Activated CD8-positive, alpha-beta T cell treated with anti-CD3 and anti-CD28 coated beads, Interleukin-2, amount 10 ng/mL, durations not matched to agents 7 days and 5 days (primary cell): Measurements from ENCODE around the gene TSPAN9. TPM values are rescaled to one million over a fixed set of nuclear protein-coding genes. Genes with fewer than 3 reads are reported as not detected.
A peak's percentile ranks its signal among the peaks of the same experiment; 100 is the strongest.

Experiments used
- ATAC-seq: fragments of 150-1000 bp; cut with Tn5 transposase; one replicate; pipeline ENCODE4 v1.10.0; 2021; ENCODE audit warnings: moderate library complexity
- CTCF ChIA-PET: fragments of 350-600 bp; sonication (Branson Sonifier 250); formaldehyde crosslinking; loops from one replicate; lab custom pipeline; 2021; ENCODE audit warnings: antibody characterized with exemption; lab: Charles Lee
- POLR2A ChIA-PET: fragments of 350-600 bp; sonication (Branson Sonifier 250); formaldehyde crosslinking; loops from one replicate; lab custom pipeline; 2021; ENCODE audit warnings: antibody characterized with exemption; lab: Charles Lee
- DNase-seq: peaks from one replicate; pipeline ENCODE4 v3.0.0-alpha.2; 2020
- H3K27ac Mint-ChIP-seq: one replicate; pipeline ENCODE4 v1.8.0; 2021; ENCODE audit warnings: mild to moderate bottlenecking, mixed read lengths
- H3K27me3 Mint-ChIP-seq: one replicate; pipeline ENCODE4 v1.8.0; 2021; ENCODE audit warnings: low read depth, mixed read lengths
- H3K36me3 Mint-ChIP-seq: one replicate; pipeline ENCODE4 v1.8.0; 2021; ENCODE audit warnings: low read depth, mixed read lengths
- H3K4me1 Mint-ChIP-seq: one replicate; pipeline ENCODE4 v1.8.0; 2021; ENCODE audit warnings: low read depth, mixed read lengths
- H3K4me3 Mint-ChIP-seq: one replicate; pipeline ENCODE4 v1.8.0; 2021; ENCODE audit warnings: mild to moderate bottlenecking, mixed read lengths
- H3K9me3 Mint-ChIP-seq: one replicate; pipeline ENCODE4 v1.8.0; 2022; ENCODE audit warnings: mixed read lengths; ENCODE audit not compliant: insufficient read depth
- total RNA-seq, 2 experiments: library from RNA; stranded (reverse); gene quantifications; one replicate each; pipeline ENCODE4 v1.2.3, GENCODE V29; 2021

TSPAN9 gene
- total RNA-seq, 2 experiments from 2014 or later: not detected

DNA sequence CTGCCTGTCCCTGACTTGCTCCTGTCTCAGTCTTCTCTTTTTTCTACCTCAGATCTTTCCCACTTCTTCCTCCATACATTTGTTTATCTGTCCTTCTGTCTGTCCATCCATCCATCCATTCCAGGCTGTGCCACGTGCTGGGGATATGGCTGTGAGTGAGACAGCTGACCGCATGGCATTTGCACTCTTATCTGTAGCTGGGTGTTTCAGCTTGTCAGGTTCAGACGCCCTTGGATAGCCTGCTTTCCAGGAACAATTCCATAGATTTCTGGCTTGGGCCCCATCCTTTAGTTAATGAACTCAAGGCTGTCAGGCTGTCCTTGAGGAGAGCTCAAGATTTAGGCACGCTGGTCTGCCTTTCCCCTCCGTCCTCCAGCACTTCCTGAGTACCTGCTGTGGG is 116.6 kb downstream of the TSPAN9 start:
- Mint-ChIP-seq H3K36me3 (no peaks in the 10 kb centered on the region), H3K27me3 (peaks cover 21% of the 10 kb centered on the region), H3K9me3 (no peaks in the 10 kb centered on the region), H3K4me3 (no peak overlapping the region), H3K27ac (no peak overlapping the region), H3K4me1 (no peaks in the 10 kb centered on the region)
- DNase-seq: no peak
- POLR2A ChIA-PET: no interaction called here
- ATAC-seq: no peak
- CTCF ChIA-PET: interaction anchor here (1.2 kb wide), 1 partner anchor 82 kb away, joined by 3 read pairs; no protein-coding TSS in a partner anchor

GRCh38 chr12:3195337-3195736 is 118.2 kb downstream of the TSPAN9 start:
- ATAC-seq (no peak), DNase-seq (no peak)
- ChIA-PET POLR2A (no interaction called here), CTCF (interaction anchor here (1.4 kb wide), 1 partner anchor 80 kb away, joined by 4 read pairs; no protein-coding TSS in a partner anchor)
- Mint-ChIP-seq H3K27me3 (peaks cover 29% of the 10 kb centered on the region), H3K9me3 (no peaks in the 10 kb centered on the region), H3K27ac (no peak overlapping the region), H3K36me3 (no peaks in the 10 kb centered on the region), H3K4me1 (peaks cover 4% of the 10 kb centered on the region), H3K4me3 (no peak overlapping the region)

GRCh38 chr12:3195859-3196483 is 118.8 kb downstream of the TSPAN9 start:
- no peak overlapping the region for H3K4me3 Mint-ChIP-seq
- ATAC-seq (no peak), DNase-seq (no peak)
- no peaks in the 10 kb centered on the region for H3K36me3 Mint-ChIP-seq
- H3K27me3 Mint-ChIP-seq: peaks cover 30% of the 10 kb centered on the region
- ChIA-PET POLR2A (no interaction called here), CTCF (interaction anchor here (1.4 kb wide), 1 partner anchor 80 kb away, joined by 4 read pairs; no protein-coding TSS in a partner anchor)
- peaks cover 4% of the 10 kb centered on the region for H3K4me1 Mint-ChIP-seq
- no peaks in the 10 kb centered on the region for H3K9me3 Mint-ChIP-seq
- H3K27ac Mint-ChIP-seq: no peak overlapping the region

DNA sequence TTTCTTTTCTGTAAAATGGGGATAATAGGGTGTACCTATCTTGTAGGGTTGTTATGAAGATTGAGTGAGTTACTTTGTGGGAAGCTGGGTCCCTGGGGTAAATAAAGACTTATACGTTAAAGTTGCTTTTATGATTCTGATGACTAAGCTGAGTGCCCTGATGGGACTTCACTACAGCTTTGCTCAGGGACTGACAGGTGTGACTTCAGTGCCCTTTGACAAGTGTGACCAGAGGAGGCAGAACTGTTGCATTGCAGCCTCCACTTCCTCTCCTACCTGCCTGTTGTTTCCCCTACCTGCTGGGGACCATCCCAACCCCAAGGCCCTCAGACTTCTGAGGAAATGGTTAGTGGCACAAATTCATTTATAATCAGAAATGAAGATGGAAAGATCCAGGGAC is 119.3 kb downstream of the TSPAN9 start:
- DNase-seq: no peak
- peaks cover 34% of the 10 kb centered on the region for H3K27me3 Mint-ChIP-seq
- no peak overlapping the region for H3K27ac Mint-ChIP-seq
- ChIA-PET CTCF (interaction anchor here (0.8 to 1.4 kb wide), 2 partner anchors 79 to 104 kb away, joined by 3 to 4 read pairs; no protein-coding TSS in a partner anchor), POLR2A (no interaction called here)
- peaks cover 4% of the 10 kb centered on the region for H3K4me1 Mint-ChIP-seq
- no peaks in the 10 kb centered on the region for H3K9me3 Mint-ChIP-seq
- no peak overlapping the region for H3K4me3 Mint-ChIP-seq
- ATAC-seq: no peak
- H3K36me3 Mint-ChIP-seq: no peaks in the 10 kb centered on the region

- Mint-ChIP-seq H3K27ac (no peak overlapping the region), H3K27me3 (peaks cover 38% of the 10 kb centered on the region), H3K9me3 (no peaks in the 10 kb centered on the region), H3K4me3 (no peak overlapping the region), H3K4me1 (peaks cover 4% of the 10 kb centered on the region), H3K36me3 (no peaks in the 10 kb centered on the region)
- ATAC-seq (no peak), DNase-seq (no peak)
- POLR2A ChIA-PET: no interaction called here
- CTCF ChIA-PET: interaction anchor here (0.7 to 0.8 kb wide), 2 partner anchors 78 to 103 kb away, joined by 3 read pairs; no protein-coding TSS in a partner anchor
These were observed 120.1 kb downstream of the TSPAN9 start for GRCh38 chr12:3197131-3197818.

GRCh38 chr12:3199551-3200031 is 122.4 kb downstream of the TSPAN9 start:
- H3K4me3 Mint-ChIP-seq: no peak overlapping the region
- no peak overlapping the region for H3K27ac Mint-ChIP-seq
- no peaks in the 10 kb centered on the region for H3K9me3 Mint-ChIP-seq
- CTCF ChIA-PET: no interaction called here
- POLR2A ChIA-PET: no interaction called here
- peaks cover 47% of the 10 kb centered on the region for H3K27me3 Mint-ChIP-seq
- H3K36me3 Mint-ChIP-seq: no peaks in the 10 kb centered on the region
- DNase-seq (no peak), ATAC-seq (peak; percentile 13)
- peaks cover 4% of the 10 kb centered on the region for H3K4me1 Mint-ChIP-seq

DNA sequence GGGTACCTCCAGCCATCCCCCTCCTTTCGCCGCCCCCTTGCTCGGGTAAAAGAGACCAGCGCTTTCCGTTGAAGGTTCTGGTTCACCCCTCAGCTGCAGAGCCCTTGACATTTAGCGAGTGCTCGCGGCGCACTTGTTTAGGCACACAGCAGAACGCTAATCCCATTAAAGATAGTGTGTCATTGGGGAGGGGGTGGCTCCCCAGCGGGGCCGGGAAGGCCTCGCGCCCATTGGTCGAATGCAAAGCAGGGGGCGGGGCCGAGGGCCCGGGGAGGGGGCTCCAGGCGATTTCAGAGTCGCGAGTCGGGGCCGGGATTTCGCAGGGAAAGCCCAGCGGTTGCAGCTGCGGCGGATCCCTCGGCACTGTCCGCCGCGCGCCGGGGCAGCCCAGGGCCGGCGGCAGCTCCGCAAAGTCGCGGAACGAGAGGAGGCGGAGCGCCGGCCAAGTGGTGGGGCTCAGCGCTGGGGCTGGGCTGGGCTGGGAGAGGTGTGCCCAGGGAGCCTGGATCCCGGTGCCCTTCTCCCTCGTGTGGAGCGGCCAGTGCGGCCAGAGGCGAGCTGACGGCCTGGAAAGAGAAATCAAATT is 122.9 kb downstream of the TSPAN9 start:
- peaks cover 45% of the 10 kb centered on the region for H3K27me3 Mint-ChIP-seq
- ATAC-seq (peak; percentile 35), DNase-seq (no peak)
- H3K4me1 Mint-ChIP-seq: peaks cover 4% of the 10 kb centered on the region
- CTCF ChIA-PET: no interaction called here
- POLR2A ChIA-PET: no interaction called here
- H3K9me3 Mint-ChIP-seq: no peaks in the 10 kb centered on the region
- H3K27ac Mint-ChIP-seq: no peak overlapping the region
- H3K36me3 Mint-ChIP-seq: no peaks in the 10 kb centered on the region
- H3K4me3 Mint-ChIP-seq: no peak overlapping the region

GRCh38 chr12:3200814-3201233 is 123.6 kb downstream of the TSPAN9 start:
- Mint-ChIP-seq H3K4me3 (no peak overlapping the region), H3K27me3 (peaks cover 43% of the 10 kb centered on the region), H3K9me3 (no peaks in the 10 kb centered on the region), H3K4me1 (peaks cover 4% of the 10 kb centered on the region), H3K36me3 (no peaks in the 10 kb centered on the region), H3K27ac (no peak overlapping the region)
- ATAC-seq (no peak), DNase-seq (no peak)
- CTCF ChIA-PET: interaction anchor here (1.0 kb wide), 2 partner anchors 34 to 100 kb away, joined by 3 read pairs; no protein-coding TSS in a partner anchor
- POLR2A ChIA-PET: no interaction called here

- H3K36me3 Mint-ChIP-seq: no peaks in the 10 kb centered on the region
- H3K27me3 Mint-ChIP-seq: peaks cover 39% of the 10 kb centered on the region
- H3K4me3 Mint-ChIP-seq: no peak overlapping the region
- H3K27ac Mint-ChIP-seq: no peak overlapping the region
- DNase-seq (no peak), ATAC-seq (no peak)
- H3K9me3 Mint-ChIP-seq: no peaks in the 10 kb centered on the region
- ChIA-PET POLR2A (no interaction called here), CTCF (interaction anchor here (1.0 to 1.9 kb wide), 4 partner anchors 22 to 99 kb away, joined by 3 to 6 read pairs (median 4); no protein-coding TSS in a partner anchor)
- peaks cover 4% of the 10 kb centered on the region for H3K4me1 Mint-ChIP-seq
These were observed 124.3 kb downstream of the TSPAN9 start for GRCh38 chr12:3201339-3202051.

GRCh38 chr12:3202096-3202495 is 124.9 kb downstream of the TSPAN9 start:
- no peak overlapping the region for H3K4me3 Mint-ChIP-seq
- no peaks in the 10 kb centered on the region for H3K36me3 Mint-ChIP-seq
- POLR2A ChIA-PET: no interaction called here
- no peaks in the 10 kb centered on the region for H3K9me3 Mint-ChIP-seq
- CTCF ChIA-PET: interaction anchor here (1.0 to 1.9 kb wide), 6 partner anchors 9 to 129 kb away, joined by 3 to 6 read pairs (median 4); no protein-coding TSS in a partner anchor
- DNase-seq (no peak), ATAC-seq (no peak)
- no peak overlapping the region for H3K27ac Mint-ChIP-seq
- H3K4me1 Mint-ChIP-seq: peaks cover 4% of the 10 kb centered on the region
- H3K27me3 Mint-ChIP-seq: peaks cover 37% of the 10 kb centered on the region

GRCh38 chr12:3202734-3203446 is 125.7 kb downstream of the TSPAN9 start:
- Mint-ChIP-seq H3K4me1 (peaks cover 4% of the 10 kb centered on the region), H3K9me3 (no peaks in the 10 kb centered on the region), H3K27ac (no peak overlapping the region), H3K27me3 (peaks cover 37% of the 10 kb centered on the region), H3K4me3 (no peak overlapping the region), H3K36me3 (no peaks in the 10 kb centered on the region)
- CTCF ChIA-PET: interaction anchor here (1.2 to 1.9 kb wide), 5 partner anchors 10 to 129 kb away, joined by 3 to 6 read pairs (median 4); no protein-coding TSS in a partner anchor
- DNase-seq (peak; percentile 71), ATAC-seq (peak; percentile 43)
- POLR2A ChIA-PET: no interaction called here
